ENCODE results near the gene DPYD.

DPYD gene

DNA sequence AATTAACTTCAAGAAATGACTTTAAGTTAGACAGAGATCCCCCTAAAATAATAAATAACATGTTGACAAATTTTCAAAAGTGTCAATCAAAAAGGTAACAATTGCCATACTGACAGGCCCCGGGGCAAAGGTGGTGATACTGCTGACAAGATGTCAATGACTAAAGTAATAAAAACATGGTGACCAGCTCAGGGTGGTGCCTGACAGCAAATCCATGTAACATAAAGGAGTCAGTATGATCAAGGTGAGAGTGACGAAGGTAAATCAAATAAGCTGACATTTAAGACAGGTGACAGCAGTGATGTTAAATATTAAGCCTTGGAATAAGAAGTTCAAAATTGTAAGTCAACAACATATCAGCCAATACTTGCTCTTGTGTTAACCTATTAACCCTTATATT is 387.5 kb downstream of the DPYD start:
- DNase-seq (ENCODE audit: low spot score): no peak

DNA sequence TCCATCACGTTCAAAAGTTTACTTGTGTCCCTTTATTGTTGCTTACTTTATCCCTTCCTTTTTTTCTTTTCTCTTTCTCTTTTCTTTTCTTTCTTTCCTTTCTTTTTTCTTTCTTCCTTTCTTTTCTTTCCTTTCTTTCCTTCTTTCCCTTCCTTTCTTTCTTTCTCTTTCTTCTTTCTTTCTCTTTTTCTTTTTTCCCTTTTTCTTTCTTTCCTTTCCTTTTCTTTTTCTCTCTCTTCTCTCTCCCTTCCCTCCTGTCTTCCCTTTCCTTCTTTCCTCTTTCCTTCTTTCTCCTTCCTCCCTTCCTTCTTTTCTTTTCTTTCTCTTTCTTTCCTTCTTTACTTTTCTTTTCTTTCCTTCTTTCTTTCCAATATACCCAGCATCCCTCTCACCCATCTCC is 391.2 kb downstream of the DPYD start:
- DNase-seq (ENCODE audit: low spot score): no peak

DNA sequence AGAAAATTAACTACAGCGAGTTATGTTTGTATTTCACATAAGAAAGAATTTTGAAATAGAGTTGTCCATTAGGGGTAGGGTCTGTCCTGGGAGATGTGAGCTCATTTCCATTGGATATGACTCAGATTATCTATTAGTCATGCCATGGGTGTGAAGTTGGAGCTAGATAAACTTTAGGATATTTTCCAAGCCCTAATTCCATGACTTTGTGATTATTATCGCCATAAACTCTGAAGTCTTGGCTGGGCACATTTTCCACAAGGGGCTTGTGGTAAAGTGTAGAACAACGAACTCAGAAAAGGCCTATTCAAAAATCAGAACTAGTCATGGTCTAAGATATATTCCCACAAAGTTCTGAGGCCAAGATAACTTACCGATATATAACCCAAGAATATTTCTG is 396.6 kb downstream of the DPYD start:
- DNase-seq (ENCODE audit: low spot score): no peak

DNA sequence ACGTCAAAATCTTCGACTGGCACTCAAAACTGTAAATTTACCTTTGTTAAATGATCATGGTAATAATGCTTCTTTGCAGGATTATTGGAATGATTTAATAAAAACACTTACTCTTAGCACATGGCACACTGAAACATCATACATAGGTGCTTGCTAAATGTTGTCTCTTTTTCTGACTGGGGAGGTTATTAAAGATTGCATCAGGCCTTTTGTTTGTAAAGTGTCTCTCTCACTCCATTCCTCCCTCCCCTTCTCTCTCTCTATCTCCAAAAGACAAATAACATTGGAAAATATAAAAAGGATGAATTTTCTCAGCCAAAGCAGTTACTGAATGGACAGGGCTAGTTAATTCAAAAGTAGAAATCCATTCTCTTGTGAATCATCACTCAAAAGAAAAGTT is 404.2 kb downstream of the DPYD start:
- DNase-seq (ENCODE audit: low spot score): no peak

DNA sequence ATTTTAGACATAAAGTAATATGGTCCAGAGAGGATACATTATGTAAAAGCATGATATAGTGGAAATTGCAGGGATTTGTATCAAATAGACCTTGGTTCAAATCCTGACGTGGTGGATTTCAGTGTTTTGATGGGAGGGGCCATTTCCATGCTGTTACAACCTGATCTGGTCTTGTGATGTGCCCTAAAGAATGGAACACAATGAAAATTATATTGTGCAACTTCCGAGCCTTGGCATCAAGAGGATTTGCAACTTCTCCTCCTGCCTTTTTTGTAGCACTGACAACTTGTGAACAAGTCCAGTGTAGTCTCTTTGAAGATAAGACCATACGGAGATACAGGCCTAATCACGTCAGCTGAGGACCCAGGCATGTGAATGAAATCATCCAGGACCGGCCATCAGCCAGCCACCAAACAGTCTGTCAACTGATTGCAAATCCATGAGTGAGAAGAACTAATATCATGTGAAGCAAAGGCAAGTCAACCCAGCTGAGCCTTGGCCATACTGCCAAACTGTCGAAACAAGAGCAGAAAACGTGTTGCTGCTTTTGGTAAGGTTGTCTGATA is 412.1 kb downstream of the DPYD start:
- no peak for DNase-seq (ENCODE audit: low spot score)

DNA sequence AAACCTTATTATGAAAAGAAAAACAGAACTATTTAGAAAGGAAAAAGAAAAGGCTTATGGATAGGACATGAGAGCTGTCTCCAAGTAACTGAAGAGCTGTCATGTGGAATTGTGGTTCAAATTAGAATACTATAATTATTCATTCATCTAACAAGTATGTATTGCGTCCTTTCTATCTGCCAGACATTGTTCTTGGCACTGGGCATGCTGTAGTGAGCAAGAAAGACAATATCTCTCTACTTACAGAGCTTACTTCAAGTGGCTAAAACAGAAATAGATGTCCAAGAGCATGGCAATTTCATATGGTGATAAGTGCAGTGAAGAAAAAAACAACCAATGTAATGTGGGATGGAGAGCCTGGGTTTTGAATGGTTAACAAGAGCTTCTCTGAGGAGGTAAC is 413.0 kb downstream of the DPYD start:
- no peak for DNase-seq (ENCODE audit: low spot score)

DNA sequence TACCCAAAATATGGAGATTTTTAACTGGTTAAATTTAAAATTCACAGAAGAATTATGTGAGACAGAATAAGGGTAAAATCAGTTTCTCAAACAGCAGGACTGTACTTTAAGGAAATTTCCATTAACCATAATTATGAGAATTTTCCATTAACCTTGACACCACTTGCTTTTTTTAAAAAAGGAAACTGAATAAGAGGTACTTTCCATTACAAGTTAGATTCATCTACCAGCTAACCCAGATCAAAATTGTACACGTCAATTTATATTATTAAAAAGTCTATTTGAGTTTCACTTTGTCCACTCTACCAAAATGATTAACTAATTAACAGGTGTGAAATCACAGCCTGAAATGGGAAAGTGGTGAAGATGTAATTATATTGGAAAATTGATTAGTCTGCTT is 414.5 kb downstream of the DPYD start:
- DNase-seq (ENCODE audit: low spot score): no peak

DNA sequence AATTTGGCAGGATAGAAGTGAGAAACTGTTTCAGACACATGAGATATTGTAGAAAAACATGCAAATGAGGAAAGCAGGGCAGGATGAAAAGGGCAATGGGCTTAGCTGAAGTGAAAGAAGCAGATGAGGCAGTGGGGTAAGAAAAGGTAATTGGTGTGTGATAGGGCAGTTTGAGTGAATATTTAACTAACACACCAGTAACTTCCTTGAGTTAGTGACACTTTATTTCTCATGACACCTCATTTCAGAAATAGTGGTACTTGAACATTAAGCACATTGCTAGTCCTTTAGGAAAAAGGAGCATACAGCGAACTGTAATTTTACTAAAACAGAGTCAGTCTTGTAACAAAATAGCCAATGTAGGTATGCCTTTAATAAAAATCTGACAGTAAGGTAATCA is 415.0 kb downstream of the DPYD start:
- no peak for DNase-seq (ENCODE audit: low spot score)

DNA sequence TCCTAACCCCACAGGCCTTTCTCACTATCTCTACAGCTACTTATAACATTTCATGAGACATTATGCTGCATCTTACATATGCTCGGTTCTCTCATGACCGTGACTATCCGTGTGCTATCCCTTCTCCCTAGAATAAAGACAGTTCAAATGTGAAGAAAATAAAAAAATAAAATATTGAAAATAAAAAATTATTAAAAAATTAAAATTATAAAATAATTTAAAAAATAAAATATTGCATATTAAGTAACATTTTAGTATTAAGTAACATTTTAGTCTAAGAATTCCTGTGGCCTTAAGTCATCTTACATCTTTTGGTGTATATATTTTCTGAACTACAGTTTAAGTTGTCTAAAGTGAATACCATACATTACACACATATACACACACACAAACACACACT is 415.5 kb downstream of the DPYD start:
- no peak for DNase-seq (ENCODE audit: low spot score)

DNA sequence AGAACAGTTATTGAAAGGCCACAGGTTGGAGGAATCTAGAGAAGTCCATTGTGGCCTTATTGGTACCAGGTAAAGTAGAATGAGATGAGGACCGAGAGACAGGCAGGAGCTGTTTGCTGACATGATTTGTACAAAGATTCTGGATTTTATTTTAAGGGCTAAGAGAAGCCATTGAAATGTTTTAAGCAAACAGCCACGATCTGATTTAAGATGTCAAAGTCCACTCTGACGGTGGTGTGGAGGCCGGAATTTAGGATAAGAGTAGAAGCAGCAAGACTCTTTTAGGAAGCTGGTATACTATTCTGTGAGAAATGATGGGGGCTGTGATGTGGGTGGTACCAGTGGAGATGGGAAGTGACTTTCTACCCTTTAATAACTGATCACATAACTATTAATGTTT is 418.5 kb downstream of the DPYD start:
- no peak for DNase-seq (ENCODE audit: low spot score)

DNA sequence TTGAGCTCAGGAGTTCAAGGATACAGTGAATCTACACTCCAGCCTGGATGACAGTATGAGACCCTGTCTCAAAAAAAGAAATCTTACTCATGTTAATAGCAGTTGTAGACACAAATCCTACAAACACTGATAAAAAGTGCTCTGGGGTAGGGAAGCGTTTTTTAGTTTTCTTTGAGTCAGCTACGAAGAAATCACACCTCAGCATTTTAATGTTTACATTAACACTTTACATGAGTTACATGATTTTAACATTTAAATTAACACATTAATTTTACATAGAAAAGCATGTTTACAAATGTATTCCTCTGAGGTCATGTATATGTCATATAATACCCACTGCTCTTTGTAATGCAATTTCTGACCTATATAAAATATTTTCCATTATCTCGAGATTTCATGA is 419.2 kb downstream of the DPYD start:
- DNase-seq (ENCODE audit: low spot score): no peak

DNA sequence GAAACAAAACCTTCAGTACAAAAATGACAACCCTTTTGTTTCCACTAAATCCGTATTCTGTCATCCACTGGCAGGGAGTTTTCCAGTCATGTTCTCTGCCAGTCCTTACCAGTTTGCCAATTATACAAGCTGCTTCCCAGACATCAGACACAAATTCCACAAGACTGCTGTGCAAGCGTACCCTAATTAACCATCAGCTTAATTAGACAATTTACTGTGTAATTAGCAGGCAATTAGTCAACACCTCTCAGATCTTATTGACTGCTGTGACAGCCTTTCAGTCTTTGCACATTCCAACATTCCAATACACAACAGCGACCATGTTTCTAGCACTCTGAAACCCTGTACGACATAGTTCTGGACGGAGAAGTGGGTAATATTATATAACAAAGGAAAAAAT is 420.1 kb downstream of the DPYD start:
- DNase-seq (ENCODE audit: low spot score): no peak

DNA sequence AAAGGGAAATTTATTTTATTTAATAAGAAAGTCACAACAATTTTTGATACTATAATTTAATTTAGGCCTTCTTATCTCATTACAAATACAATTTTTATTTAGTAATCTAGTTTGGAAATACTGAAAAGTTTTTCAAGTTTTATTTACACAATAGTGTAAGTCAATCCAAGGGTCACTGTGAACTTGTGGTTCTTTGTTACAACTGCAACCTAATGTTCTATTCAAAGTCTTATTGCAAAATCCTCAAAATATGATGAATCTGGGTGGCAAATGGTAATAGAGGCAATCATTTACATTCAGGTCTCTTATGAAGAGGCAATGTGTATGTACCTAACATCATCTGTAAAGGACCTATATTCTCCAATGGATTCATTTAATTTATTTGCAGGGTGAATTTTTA is 421.2 kb downstream of the DPYD start:
- no peak for DNase-seq (ENCODE audit: low spot score)

DNA sequence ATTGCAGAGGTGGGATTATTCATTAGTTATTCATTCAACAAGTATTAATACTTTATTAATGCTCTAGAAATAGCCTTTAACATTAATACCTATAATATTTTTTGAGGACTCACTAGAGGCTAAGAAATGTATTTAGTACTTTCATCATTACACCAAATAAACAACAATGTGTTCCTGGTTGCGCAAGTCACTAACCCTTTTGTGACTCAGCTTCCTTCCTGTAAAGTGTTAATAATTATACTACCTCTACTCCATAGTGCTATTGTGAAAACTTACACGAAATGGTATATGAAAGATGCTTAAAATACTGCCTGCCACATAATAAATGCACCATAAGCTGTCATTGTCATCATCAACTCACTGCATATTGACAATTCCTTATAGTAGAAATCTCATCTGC is 431.0 kb downstream of the DPYD start:
- DNase-seq (ENCODE audit: low spot score): no peak

DNA sequence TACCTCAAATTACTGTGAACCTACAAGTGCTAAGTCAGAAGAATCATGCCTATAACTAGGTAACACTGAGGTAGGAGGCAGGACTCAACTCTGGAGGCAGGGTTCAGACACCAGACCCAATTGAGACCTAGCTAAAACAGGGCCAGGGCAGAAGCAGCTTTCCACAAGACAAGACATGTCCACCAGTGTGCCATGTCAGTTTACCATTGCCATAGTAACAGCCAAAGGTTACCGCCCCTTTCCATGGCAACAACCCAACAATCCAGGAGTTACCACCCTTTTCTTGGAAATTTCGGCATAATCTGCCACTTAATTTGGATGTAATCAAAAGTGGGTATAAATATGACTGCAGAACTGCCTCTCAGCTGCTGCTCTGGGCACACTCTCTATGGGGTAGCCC is 432.3 kb downstream of the DPYD start:
- no peak for DNase-seq (ENCODE audit: low spot score)

DNA sequence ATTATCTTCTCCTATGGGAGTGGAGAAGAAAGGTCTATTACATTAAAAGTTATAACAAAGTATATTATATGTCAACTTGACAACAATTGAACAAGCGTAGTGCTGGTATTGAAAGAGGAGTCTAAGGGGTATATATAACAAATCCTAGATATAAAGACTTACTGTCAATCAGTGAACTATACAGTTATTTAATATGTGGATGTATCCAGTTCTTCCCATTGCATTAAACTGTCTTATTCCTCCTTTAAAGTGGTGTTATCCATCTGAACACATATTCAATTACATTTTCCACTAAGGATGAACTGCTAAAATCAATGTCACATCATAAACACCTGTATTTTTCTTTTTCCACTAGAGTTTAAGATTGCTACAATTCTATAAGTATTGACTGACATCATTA is 438.8 kb downstream of the DPYD start:
- DNase-seq (ENCODE audit: low spot score): no peak

DNA sequence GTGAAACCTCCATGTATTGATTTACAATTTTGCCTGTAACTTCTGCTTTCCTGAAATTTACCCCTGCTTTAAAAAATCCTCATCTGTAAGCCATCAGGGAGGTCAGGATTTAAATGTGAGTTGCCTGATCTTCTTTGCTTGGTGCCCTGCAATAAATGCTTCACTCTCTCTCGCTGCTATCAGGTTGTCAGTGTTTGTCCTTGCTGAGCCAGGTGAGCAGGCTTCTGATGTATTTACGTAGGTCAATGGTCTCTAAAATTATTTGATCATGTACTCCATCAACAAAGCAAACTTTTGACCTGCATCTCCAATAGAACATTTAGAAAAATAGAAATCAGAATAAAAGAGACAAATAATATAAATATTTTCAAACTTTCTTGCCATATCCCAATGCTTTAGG is 453.4 kb downstream of the DPYD start:
- no peak for DNase-seq (ENCODE audit: low spot score)

DNA sequence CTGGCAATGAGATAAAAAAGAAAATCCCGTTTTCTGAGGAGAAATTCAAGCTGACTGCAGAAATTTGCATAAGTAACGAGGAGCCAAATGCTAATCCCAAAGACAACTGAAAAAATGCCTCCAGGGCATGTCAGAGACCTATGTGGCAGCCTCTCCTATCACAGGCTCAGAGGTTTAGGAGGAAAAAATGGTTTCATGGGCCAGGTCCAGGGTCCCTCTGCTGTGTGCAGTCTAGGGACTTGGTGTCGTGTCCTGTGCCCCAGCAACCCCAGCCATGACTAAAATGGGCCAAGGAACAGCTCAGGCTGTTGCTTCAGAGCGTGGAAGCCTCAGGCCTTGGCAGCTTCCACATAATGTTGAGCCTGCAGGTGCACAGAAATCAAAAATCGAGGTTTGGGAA is 456.5 kb downstream of the DPYD start:
- no peak for DNase-seq (ENCODE audit: low spot score)

DNA sequence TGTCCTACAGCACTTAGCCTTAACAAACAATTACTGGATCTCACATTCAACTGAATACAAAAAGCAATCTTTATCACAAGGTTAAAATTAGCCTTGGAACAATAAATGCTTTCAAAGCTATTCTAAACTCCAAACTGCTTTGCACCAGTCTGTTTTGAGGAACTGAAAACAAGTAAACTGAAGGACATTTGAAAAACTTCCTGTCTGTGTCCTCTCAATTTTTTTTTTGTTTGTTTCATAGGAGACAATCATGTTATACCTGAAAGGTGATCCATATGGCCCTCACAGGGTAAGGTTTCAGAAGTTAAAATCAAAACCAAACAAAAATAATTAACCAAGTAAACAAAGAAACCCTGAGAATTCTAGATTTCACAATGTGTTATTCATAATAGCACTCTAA is 459.1 kb downstream of the DPYD start:
- DNase-seq (ENCODE audit: low spot score): no peak

DNA sequence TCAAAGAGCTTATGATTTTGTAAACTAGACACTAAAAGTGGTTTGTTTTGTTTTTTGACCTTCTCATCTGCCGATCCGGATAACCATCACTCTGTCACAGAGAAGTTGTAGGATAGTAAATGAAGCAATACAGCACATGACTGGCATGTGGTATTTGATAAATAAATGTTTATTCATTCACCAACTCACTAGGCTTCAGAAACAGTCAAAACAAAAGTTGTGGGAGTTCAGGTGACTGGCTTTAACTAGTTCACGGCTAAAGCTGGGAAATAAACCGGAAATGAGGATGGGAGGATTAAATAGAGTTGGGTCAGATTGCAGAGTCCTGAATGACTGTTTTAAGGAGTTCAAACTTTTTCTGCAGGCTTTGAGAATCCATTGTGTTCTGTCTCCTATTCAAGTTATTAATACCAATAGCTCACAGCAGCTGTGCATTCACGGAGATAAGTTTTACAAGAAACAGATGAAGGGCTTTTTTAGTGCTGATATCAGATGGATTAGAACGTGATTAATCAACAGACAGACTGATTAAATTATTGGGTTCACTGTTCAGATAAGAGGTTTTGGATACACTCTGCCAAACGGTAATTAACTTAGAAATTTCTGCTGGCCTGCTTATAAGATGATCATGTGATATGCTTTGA is 463.3 kb downstream of the DPYD start:
- DNase-seq (ENCODE audit: low spot score): no peak

DNA sequence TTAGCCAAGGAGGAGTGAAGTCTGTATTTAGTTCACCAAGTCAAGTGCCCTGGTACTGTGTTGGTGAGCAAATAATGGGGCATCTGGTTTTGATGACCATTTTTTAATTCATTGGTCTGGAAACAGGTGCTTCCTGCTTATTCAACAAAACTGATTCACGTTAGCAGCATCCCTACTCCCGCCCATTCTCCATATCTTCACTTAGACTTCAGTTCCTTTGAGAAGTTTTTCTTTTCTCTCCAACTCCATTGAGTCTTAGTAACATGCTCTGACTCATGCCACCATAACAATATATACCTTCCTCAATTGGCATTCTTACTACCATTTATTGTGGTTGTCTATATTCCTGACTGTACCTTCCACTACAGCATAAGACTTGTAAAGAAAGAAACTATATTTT is 468.9 kb downstream of the DPYD start:
- no peak for DNase-seq (ENCODE audit: low spot score)

DNA sequence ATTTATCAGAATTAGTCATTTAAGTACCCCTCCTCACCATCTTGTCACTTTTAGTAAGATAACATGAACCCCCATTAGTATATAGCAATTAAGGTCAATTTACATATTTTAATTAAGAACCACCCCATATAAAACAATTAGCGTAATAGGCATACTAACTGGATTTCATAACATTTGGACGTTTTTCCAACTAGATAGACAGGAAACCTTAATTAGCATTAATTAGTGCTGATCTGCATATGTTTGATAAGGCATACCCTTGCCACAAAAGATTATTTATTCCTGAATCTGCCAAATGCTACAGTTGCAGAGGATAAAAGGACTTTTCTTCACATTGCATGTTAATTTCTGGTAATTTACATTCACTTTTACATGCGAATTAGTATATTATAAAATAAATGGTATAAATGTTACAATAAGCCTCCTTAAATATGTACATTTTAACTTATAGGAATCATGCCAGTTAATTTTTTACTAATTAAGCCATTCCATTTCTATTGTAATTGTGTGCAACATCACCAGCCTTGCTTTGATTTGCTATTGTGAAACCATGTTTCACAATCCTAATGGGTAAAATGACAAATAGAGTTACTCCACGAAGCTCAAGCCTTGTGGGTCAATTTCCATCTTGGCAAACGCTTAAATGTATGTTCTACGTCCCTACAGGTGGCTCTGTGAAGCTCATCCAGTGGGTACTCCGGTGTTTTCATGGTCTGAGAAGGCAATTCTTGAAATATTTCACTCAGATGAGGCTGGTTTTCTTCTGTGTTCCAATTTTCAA is 469.6 kb downstream of the DPYD start:
- no peak for DNase-seq (ENCODE audit: low spot score)

DNA sequence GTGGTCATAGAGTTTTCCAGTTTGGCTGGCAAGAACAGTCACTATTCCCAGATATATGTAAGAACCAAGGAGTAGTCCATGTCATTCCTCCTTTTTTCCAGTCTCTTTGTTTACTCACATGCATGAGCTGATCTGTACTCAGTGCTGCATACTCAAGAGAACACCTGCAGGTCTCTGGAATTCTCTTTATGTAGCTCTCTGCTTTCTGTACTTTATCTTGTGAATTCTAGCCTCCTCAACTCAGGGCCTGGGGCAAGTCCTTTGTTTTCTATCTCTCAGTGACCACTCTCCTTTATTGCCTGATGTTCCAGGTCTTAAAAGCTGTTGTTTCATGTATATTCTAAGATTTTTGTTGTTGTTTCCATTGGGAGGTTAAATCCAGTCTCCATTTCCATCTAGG is 478.9 kb downstream of the DPYD start:
- no peak for DNase-seq (ENCODE audit: low spot score)

DNA sequence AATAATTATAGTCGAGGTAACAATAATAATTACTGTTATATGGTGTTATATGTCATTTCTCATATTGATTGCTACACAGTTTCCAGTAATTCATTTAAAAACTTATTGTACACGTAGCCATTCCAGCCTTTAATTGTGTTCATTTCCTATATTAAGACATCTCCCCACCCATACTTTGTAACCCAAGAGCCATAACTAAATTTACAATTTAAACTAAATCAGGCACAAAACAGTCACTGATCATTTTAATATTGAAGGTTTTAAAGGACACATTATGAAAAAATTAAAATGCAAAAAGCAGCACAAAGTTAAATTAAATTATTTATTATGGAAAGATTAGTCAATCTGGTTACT is 487.0 kb downstream of the DPYD start:
- no peak for DNase-seq (ENCODE audit: low spot score)
